Fibroblast of lung (primary cell): ENCODE data around the gene TIGD2. TPM values are rescaled to one million over a fixed set of nuclear protein-coding genes. Genes with fewer than 3 reads are reported as not detected.

ENCODE experiments used
- DNase-seq, 2 donors: peaks; one replicate each; pipeline versions ENCODE4 v3.0.0 to v3.0.0-alpha.2; 2010; ENCODE audit warnings: low read depth in 2 of 2
- H2AFZ ChIP-seq: 2 replicates; pipeline ENCODE4 v1.5.1; 2012; ENCODE audit warnings: low read length, control low read depth, inconsistent platforms
- H3K27ac ChIP-seq: 2 replicates; pipeline ENCODE4 v1.5.1; 2011; ENCODE audit warnings: low read length, control low read depth; ENCODE audit not compliant: insufficient read depth
- H3K27me3 ChIP-seq: 2 replicates; pipeline ENCODE4 v1.5.1; 2011; ENCODE audit warnings: mild to moderate bottlenecking, low read length; ENCODE audit not compliant: control insufficient read depth, insufficient read depth
- H3K36me3 ChIP-seq: 2 replicates; pipeline ENCODE4 v1.5.1; 2011; ENCODE audit warnings: low read length; ENCODE audit not compliant: control insufficient read depth, insufficient read depth
- H3K4me1 ChIP-seq: 2 replicates; pipeline ENCODE4 v1.5.1; 2011; ENCODE audit warnings: low read length; ENCODE audit not compliant: control insufficient read depth, insufficient read depth; ENCODE audit errors: extremely low read depth
- H3K4me2 ChIP-seq: 2 replicates; pipeline ENCODE4 v1.5.1; 2011; ENCODE audit warnings: low read length, control low read depth; ENCODE audit not compliant: insufficient read depth; ENCODE audit errors: extremely low read depth
- H3K4me3 ChIP-seq, 4 experiments: fragments of 200-600 bp in 1 of 4; sonication (generic) in 1 of 4; replicated peaks in 1 of 4; 2 replicates each; pipeline ENCODE4 v1.5.1; 2011 to 2016; ENCODE audit warnings: low read length in 4 of 4, low read depth in 3 of 4, mild to moderate bottlenecking in 3 of 4, control low read depth in 2 of 4, inconsistent platforms in 1 of 4, mixed read lengths in 1 of 4; ENCODE audit not compliant: insufficient read depth in 1 of 4; ENCODE audit errors: control extremely low read depth in 1 of 4
- H3K79me2 ChIP-seq: 2 replicates; pipeline ENCODE4 v1.5.1; 2012; ENCODE audit warnings: mild to moderate bottlenecking, low read length, inconsistent platforms; ENCODE audit not compliant: control insufficient read depth, insufficient read depth
- H3K9ac ChIP-seq: 2 replicates; pipeline ENCODE4 v1.5.1; 2011; ENCODE audit warnings: mild to moderate bottlenecking, low read length, control low read depth; ENCODE audit not compliant: insufficient read depth
- H3K9me3 ChIP-seq: 2 replicates; pipeline ENCODE4 v1.5.1; 2012; ENCODE audit warnings: low read depth, low read length; ENCODE audit not compliant: control insufficient read depth, insufficient read depth
- H4K20me1 ChIP-seq: 2 replicates; pipeline ENCODE4 v1.5.1; 2011; ENCODE audit warnings: low read length; ENCODE audit not compliant: control insufficient read depth, insufficient read depth; ENCODE audit errors: extremely low read depth
- EZH2 ChIP-seq: IDR thresholded peaks from 2 replicates; pipeline ENCODE4 v1.5.1; 2012; ENCODE audit warnings: low read length, control low read depth, mild to moderate bottlenecking; ENCODE audit errors: missing control alignments
- polyA minus RNA-seq: library from RNA; depleted of rRNA, polyadenylated mRNA; stranded (reverse); fragments of >200 nt; gene quantifications from 2 replicates; pipeline ENCODE4 v1.2.3, GENCODE V29; 2011; ENCODE audit warnings: low replicate concordance
- polyA plus RNA-seq, 2 donors: library from polyadenylated mRNA; depleted of rRNA in 1 of 2; stranded (reverse) in 1 of 2; unstranded in 1 of 2; fragments of >200 nt; gene quantifications; 2 replicates each; pipeline ENCODE4 v1.2.1, GENCODE V29; 2011 to 2012; ENCODE audit warnings: missing spikeins in 1 of 2
- total RNA-seq: library from RNA; depleted of rRNA; stranded (reverse); fragments of >200 nt; gene quantifications from 2 replicates; pipeline ENCODE4 v1.2.1, GENCODE V29; 2014
- TF ChIP-seq, protein P1 (sequence below), 2 donors: IDR thresholded peaks in 1 of 2; conservative IDR thresholded peaks in 1 of 2; 1 replicate in 1 of 2; 2 replicates in 1 of 2; pipeline ENCODE4 v1.5.1; 2011 to 2012; ENCODE audit warnings: low read length in 2 of 2, control low read depth in 1 of 2, inconsistent platforms in 1 of 2, low read depth in 1 of 2, mild to moderate bottlenecking in 1 of 2

TIGD2 gene
- total RNA-seq (11.0 and 11.7 TPM in 2 replicates), polyA plus RNA-seq (4.5 and 6.1 TPM in 2 replicates), polyA minus RNA-seq (0.22 and 1.1 TPM in 2 replicates)
- polyA plus RNA-seq (2012) = 4.4 and 5.9 TPM in 2 replicates

DNA sequence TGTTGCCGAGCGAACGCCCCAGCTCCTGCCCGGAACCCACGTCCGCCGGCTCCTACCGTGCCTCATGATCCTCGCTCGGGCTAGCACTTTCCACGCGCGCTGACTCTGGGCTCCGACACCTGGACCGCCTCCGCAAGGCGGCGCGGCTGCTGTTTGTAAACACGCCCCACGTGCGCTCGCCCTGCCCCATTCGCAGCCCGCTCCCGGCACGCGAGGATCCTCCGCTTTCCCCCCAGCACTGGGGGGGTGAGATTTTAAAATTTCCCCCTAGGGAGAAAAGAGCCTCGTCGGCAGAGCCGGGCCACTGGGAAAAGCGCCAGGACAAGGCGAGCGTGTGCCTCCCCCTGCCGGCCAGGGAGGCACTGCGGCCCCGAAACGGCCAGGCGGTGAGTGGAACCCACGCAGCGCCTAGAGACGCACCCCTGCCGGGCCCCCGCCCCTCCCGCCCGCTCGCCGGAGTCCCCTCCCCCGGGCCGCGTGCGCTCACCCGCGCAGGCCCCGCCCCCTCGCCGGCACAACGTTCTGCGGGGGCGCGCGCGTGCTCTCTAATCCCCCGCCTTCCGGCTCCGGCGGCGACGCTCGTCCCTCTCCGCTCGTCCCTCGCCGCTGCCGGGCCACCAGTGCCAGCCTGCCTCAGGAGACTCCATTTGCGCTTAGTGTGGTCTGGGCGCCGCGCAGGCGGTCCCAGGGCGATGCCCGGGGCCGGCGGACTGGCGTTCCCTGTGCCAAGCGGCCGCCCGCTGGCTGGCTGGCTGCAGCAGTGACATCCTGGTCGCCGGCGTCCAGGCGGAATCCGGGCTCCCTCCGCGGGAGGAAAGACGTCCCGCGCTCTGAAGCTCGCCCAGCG is at the start of gene TIGD2:
Gene TIGD2 (plus strand): TSS at position 548 of the 847 bp plus-strand sequence. CDS start 1,442 bp downstream, outside the sequence.
- peak within 1 kb of the TSS; percentile 80 for H3K27ac ChIP-seq
- H2AFZ ChIP-seq = peak within 1 kb of the TSS; percentile 75
- no peaks in the 10 kb centered on the region for H3K36me3 ChIP-seq
- no peaks in the 10 kb centered on the region for H4K20me1 ChIP-seq
- no peaks in the 10 kb centered on the region for H3K9me3 ChIP-seq
- peaks cover 19% of the 10 kb centered on the region for H3K27me3 ChIP-seq
- DNase-seq = peak; percentile 79 to 88
- TF ChIP-seq, protein P1, sequence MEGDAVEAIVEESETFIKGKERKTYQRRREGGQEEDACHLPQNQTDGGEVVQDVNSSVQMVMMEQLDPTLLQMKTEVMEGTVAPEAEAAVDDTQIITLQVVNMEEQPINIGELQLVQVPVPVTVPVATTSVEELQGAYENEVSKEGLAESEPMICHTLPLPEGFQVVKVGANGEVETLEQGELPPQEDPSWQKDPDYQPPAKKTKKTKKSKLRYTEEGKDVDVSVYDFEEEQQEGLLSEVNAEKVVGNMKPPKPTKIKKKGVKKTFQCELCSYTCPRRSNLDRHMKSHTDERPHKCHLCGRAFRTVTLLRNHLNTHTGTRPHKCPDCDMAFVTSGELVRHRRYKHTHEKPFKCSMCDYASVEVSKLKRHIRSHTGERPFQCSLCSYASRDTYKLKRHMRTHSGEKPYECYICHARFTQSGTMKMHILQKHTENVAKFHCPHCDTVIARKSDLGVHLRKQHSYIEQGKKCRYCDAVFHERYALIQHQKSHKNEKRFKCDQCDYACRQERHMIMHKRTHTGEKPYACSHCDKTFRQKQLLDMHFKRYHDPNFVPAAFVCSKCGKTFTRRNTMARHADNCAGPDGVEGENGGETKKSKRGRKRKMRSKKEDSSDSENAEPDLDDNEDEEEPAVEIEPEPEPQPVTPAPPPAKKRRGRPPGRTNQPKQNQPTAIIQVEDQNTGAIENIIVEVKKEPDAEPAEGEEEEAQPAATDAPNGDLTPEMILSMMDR (conservative IDR thresholded peaks at IDR 0.05 in 1 of 2, IDR thresholded peaks at IDR 0.05 in 1 of 2; ENCODE audit: low read depth in 1 of 2, low read length in 2 of 2) = peak; percentile 62 to 78
- TF ChIP-seq EZH2 = no peak
- no peaks in the 10 kb centered on the region for H3K79me2 ChIP-seq
- peaks cover 2% of the 10 kb centered on the region for H3K4me1 ChIP-seq
- H3K4me2 ChIP-seq = peak within 1 kb of the TSS; percentile 98
- peak within 1 kb of the TSS; percentile 68 for H3K9ac ChIP-seq
- peak within 1 kb of the TSS; percentile 66 to 90 (median 83) for H3K4me3 ChIP-seq

DNA sequence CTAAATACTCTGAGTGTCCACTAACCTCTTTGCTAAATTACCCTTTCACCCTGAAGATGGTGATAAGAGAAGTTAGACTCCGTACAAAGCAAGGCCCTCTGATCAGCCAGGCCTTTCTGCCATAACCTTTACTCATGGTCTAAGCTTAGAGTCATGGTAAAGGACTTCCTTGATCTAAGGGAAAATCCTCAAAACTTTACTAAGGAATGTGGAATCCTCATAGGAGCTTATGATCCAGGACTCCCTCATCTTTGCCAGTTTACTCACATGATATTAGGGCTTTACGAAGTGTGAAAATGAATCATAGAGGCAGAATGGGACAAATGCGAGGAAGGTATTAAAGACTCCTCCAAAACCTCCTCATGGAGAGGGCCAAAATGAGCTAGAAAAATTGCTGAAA is 46.5 kb upstream of the TIGD2 start:
- DNase-seq = peak in 1 of 2 donors; percentile 64
- H3K4me1 ChIP-seq = no peaks in the 10 kb centered on the region
- H3K9me3 ChIP-seq = no peaks in the 10 kb centered on the region
- H3K4me3 ChIP-seq = no peak overlapping the region
- H3K36me3 ChIP-seq = no peaks in the 10 kb centered on the region
- no peak overlapping the region for H2AFZ ChIP-seq
- no peaks in the 10 kb centered on the region for H4K20me1 ChIP-seq
- H3K27ac ChIP-seq = no peak overlapping the region
- no peak for TF ChIP-seq EZH2
- TF ChIP-seq, protein P1 (conservative IDR thresholded peaks at IDR 0.05 in 1 of 2, IDR thresholded peaks at IDR 0.05 in 1 of 2; ENCODE audit: low read depth in 1 of 2, low read length in 2 of 2) = no peak
- H3K79me2 ChIP-seq = no peaks in the 10 kb centered on the region
- no peak overlapping the region for H3K4me2 ChIP-seq
- H3K9ac ChIP-seq = no peak overlapping the region
- H3K27me3 ChIP-seq = no peaks in the 10 kb centered on the region

DNA sequence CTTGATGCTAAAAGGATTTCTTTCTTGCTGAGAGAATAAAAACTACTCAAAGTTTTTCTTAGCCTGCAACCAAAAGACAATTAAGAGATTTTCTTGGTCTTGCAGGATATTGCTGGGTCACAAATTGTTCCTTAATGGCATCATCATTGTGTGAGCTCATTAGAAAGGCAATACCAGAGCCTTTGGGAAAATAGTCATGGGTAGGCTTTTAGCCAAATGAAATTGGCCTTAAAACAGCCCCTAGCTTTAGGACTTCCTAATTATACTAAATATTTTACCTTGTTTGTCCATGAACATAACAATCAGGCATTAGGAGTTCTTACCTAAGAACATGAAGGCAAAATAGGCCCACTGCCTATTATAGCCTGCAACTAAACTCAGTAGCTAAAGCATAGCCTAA is 43.9 kb upstream of the TIGD2 start:
- Histone ChIP-seq H3K4me1 (no peaks in the 10 kb centered on the region), H3K79me2 (no peaks in the 10 kb centered on the region), H3K27me3 (no peaks in the 10 kb centered on the region), H3K9me3 (no peaks in the 10 kb centered on the region), H3K27ac (no peak overlapping the region), H3K4me2 (no peak overlapping the region), H3K4me3 (no peak overlapping the region), H3K36me3 (no peaks in the 10 kb centered on the region), H4K20me1 (no peaks in the 10 kb centered on the region), H3K9ac (no peak overlapping the region), H2AFZ (no peak overlapping the region)
- TF ChIP-seq, protein P1 (conservative IDR thresholded peaks at IDR 0.05 in 1 of 2, IDR thresholded peaks at IDR 0.05 in 1 of 2; ENCODE audit: low read depth in 1 of 2, low read length in 2 of 2) = no peak
- TF ChIP-seq EZH2 = no peak
- DNase-seq = peak in 1 of 2 donors; percentile 45
